WERI-Rb-1 (cell line): ENCODE results near the gene FURIN.

Experiments
- DNase-seq: peaks from one replicate; pipeline ENCODE4 v3.0.0-alpha.2; 2020
- H3K27ac ChIP-seq: fragments of 250-450 bp; sonication (Bioruptor Pico); 2 replicates; pipeline ENCODE4 v1.5.1; 2020; ENCODE audit warnings: mild to moderate bottlenecking, moderate library complexity
- H3K27me3 ChIP-seq: fragments of 250-450 bp; sonication (Bioruptor Pico); 2 replicates; pipeline ENCODE4 v1.5.1; 2021; ENCODE audit warnings: mild to moderate bottlenecking, low read depth, moderate library complexity; ENCODE audit not compliant: insufficient read depth, severe bottlenecking
- H3K36me3 ChIP-seq: fragments of 250-450 bp; sonication (Bioruptor Pico); 2 replicates; pipeline ENCODE4 v1.5.1; 2020; ENCODE audit warnings: mild to moderate bottlenecking, moderate library complexity
- H3K4me3 ChIP-seq: 2 replicates; pipeline ENCODE4 v1.5.1; 2011; ENCODE audit warnings: low read depth, mild to moderate bottlenecking, control low read depth, low read length
- H3K9me3 ChIP-seq: fragments of 250-450 bp; sonication (Bioruptor Pico); 2 replicates; pipeline ENCODE4 v1.5.1; 2021; ENCODE audit warnings: mild to moderate bottlenecking, moderate library complexity; ENCODE audit not compliant: severe bottlenecking
- TF ChIP-seq, protein P1 (sequence below): IDR thresholded peaks from 2 replicates; pipeline ENCODE4 v1.5.1; 2011; ENCODE audit warnings: low read depth, mild to moderate bottlenecking, control low read depth, inconsistent platforms, low read length

Gene FURIN

DNA sequence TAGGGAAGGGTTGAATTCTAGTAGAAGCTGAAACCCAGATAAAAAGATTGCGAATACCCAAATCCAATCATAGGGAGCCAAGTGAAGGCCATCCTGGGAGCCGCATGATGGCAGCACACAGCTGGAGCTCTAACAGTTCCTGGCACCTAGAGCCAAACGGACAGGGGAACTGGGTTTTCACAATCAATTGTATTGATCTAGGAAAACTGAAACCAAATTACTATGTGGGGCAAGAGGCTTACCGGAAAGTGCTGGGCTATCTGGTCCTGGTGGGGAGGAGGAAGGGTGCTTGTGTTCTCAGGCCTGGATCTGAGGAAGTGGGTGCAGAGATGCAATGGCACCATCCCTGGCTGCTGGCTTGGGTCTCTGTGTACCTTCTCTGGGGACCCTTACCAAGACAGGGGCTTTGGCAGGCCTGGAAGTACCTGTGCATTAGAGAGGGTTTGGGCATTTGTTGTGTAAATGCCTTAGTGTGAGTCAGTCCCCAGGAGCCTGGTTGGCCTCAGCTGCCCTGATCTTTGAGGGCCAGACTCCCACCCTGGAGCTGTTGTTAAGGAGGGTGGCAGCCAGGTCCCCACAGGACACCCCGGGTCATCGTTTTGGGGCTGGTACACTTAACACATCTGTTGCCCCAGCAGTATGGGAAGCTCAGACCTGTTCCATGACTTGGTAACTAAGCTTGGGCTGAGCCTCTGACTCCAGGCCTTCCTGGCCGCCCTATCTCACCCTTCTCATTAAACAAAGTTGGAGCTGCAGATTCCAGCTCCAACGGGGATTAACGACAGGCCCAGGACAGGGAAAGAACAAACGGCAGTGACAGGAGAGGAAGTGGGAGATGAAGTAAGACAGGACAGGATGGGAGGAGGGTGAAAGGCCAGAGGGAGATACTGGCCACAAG, 8.9 kb upstream of the FURIN start:
- Histone ChIP-seq H3K9me3 (no peaks in the 10 kb centered on the region), H3K4me3 (no peak overlapping the region), H3K27ac (no peak overlapping the region), H3K36me3 (no peaks in the 10 kb centered on the region), H3K27me3 (no peaks in the 10 kb centered on the region)
- TF ChIP-seq, protein P1, sequence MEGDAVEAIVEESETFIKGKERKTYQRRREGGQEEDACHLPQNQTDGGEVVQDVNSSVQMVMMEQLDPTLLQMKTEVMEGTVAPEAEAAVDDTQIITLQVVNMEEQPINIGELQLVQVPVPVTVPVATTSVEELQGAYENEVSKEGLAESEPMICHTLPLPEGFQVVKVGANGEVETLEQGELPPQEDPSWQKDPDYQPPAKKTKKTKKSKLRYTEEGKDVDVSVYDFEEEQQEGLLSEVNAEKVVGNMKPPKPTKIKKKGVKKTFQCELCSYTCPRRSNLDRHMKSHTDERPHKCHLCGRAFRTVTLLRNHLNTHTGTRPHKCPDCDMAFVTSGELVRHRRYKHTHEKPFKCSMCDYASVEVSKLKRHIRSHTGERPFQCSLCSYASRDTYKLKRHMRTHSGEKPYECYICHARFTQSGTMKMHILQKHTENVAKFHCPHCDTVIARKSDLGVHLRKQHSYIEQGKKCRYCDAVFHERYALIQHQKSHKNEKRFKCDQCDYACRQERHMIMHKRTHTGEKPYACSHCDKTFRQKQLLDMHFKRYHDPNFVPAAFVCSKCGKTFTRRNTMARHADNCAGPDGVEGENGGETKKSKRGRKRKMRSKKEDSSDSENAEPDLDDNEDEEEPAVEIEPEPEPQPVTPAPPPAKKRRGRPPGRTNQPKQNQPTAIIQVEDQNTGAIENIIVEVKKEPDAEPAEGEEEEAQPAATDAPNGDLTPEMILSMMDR: no peak
- peak; percentile 33 for DNase-seq

DNA sequence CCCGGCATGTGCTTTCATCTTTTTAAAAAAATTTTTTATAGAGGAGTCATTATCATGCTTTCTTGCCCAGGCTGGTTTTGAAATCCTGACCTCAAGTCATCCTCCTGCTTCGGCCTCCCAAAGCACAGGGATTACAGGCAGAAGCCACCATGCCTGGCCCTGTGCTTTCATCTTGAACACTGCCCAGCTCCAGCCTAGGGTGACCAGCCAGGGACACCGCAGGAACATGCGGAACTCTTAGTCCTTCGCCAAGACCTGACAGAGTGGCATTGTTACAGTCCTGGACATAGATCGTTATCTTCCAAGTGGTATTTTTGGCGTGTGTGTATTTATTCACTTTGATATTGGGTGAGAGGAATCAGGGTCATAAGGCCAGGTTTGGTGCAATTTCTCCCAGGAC, 7.9 kb upstream of the FURIN start:
- TF ChIP-seq, protein P1: no peak
- no peaks in the 10 kb centered on the region for H3K27me3 ChIP-seq
- H3K4me3 ChIP-seq: no peak overlapping the region
- no peaks in the 10 kb centered on the region for H3K36me3 ChIP-seq
- DNase-seq: no peak
- H3K27ac ChIP-seq: no peak overlapping the region
- no peaks in the 10 kb centered on the region for H3K9me3 ChIP-seq

DNA sequence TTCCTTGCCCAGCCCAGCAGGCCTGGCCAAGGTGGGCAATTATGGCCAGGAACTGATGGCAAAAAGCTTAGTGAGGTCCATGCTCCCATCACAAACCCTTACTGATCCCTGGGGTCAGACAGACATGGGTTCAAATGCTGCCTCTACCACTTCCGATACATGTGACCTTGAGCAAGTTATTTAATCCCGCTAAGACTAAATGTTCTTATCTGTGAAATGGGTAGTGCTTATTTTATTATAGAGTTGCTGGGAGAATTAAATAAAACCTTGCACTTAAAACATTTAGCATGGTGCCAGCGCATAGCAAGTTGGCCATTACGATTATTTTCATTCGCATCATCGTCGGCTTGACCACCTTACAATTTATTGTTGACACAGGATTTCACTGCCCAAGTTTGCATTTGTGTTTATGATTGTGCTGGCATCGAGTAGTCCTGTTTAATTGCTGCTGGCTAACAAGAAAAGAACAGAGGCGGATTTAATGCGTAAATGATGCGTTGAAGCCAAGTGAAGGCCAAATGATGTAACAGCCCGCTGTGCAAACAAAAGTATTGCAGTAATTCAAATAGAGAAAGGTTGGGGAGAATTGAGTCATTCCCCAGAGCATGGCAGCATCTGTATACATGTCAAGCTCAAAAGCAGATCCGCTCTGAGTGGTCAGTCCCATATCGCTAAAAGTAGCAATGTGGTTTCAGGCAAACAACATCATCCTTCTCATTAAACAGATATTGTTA, 7.3 kb upstream of the FURIN start:
- no peak for DNase-seq
- H3K4me3 ChIP-seq: no peak overlapping the region
- TF ChIP-seq, protein P1: no peak
- no peaks in the 10 kb centered on the region for H3K36me3 ChIP-seq
- H3K27me3 ChIP-seq: no peaks in the 10 kb centered on the region
- H3K27ac ChIP-seq: no peak overlapping the region
- no peaks in the 10 kb centered on the region for H3K9me3 ChIP-seq

DNA sequence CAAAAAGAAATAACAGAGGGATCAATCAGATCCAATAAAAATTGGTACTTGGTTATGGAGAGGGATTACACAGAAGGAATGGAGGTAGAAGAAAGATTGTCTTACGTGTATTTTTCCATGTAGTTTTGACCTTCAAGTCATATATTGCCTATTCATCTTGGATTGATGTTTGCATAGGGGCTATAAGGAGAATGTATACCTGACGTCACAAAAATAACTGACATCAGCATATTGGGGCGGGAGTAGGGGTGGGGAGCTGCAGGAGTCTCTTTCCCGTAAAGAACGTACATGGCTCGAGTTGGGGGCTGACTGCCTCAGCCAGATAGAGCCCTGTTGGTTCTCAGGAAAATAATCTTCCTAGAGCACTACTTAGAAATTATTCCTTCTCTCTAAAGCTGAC, 5.9 kb upstream of the FURIN start:
- TF ChIP-seq, protein P1: no peak
- no peaks in the 10 kb centered on the region for H3K27me3 ChIP-seq
- no peaks in the 10 kb centered on the region for H3K9me3 ChIP-seq
- no peaks in the 10 kb centered on the region for H3K36me3 ChIP-seq
- no peak overlapping the region for H3K27ac ChIP-seq
- no peak overlapping the region for H3K4me3 ChIP-seq
- no peak for DNase-seq

DNA sequence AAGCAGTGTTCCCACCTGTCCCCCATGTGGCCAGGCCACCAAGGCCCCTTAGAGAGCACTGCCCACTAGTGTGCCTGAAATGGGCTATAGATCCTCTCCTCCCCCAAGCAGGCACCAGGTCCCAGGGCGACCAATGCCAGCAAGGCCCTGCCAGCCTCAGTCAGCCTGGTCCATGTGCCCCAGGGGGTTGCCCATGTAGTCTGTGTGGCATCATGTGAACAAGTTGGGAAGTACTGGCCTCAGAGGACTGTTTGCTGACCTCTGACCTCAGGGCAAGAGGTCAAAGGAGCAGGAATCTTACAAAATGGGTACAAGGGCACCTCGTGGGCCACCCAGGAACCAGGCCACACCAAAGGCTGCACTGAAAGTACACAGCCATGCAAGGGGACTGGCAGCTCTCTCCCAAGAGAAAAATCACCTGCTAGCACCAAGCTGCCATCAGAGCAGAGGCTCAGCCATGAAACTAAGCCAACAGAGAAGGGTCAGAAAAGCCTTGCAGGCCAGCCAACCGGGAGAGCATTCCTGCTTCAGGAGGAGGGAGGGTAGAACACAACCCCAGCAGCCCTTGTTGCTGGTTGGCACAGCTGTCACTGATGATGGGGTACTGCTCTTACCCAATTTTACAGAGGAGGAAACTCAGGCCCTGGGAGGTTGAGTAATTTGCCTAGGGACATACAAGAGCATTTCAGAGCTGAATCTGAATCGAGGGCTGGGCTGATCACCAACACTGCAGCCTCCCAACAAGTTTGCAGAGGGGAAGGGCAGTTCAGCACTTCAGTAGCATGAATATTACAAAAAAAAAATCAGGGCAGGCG, 5.2 kb upstream of the FURIN start:
- H3K4me3 ChIP-seq: no peak overlapping the region
- TF ChIP-seq, protein P1: no peak
- H3K27me3 ChIP-seq: no peaks in the 10 kb centered on the region
- no peak overlapping the region for H3K27ac ChIP-seq
- H3K9me3 ChIP-seq: no peaks in the 10 kb centered on the region
- no peak for DNase-seq
- no peaks in the 10 kb centered on the region for H3K36me3 ChIP-seq
